ENCODE data around the gene GMCL1. TPM values are rescaled to one million over a fixed set of nuclear protein-coding genes. Genes with fewer than 3 reads are reported as not detected.

GMCL1 gene
- polyA plus RNA-seq, 4 donors: 13.6 to 34.0 (median 17.7) TPM

DNA sequence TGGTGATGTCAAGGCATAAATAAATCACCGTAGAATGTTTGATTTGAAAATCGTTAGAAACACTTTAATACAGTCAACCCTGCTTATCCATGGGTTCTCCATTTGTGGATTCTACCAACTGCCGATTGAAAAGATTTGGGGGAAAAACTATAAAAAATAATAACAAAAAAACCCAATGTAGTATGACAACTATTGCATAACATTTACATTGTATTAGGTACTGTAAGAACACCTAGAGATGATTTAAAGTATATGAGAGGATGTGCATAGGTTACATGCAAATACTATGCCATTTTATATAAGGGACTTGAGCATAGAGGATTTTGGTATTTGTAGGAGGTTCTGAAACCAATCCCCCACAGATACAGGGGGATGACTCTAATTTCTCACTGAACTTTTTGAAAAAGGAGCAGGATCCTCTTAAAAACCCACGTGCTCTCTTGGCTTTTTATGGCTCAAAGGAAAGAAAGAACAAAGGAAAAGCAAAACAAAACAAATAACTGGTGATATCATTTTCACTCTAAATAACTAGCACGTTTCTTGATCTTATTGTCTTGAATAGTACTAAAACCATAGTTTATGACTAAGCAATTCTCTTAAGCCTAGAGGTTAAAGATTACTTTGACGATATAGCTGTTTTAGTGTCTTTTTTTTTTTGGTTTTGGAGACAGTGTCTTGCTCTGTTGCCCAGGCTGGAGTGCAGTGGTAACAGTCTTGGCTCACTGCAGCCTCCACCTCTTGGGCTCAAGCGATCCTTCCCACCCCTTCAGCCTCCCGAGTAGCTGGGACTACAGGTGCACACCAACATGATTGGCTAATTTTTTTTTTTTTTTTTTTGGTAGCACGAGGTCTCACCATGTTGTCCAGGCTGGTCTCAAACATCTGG is 17.0 kb downstream of the GMCL1 start:
- peaks cover 2 to 31% (median 25%) of the 10 kb centered on the region in 3 donors for H3K36me3 ChIP-seq (ENCODE audit: control insufficient read depth in 3 of 3, insufficient read depth in 2 of 3, low read depth in 1 of 3, low read length in 3 of 3)

DNA sequence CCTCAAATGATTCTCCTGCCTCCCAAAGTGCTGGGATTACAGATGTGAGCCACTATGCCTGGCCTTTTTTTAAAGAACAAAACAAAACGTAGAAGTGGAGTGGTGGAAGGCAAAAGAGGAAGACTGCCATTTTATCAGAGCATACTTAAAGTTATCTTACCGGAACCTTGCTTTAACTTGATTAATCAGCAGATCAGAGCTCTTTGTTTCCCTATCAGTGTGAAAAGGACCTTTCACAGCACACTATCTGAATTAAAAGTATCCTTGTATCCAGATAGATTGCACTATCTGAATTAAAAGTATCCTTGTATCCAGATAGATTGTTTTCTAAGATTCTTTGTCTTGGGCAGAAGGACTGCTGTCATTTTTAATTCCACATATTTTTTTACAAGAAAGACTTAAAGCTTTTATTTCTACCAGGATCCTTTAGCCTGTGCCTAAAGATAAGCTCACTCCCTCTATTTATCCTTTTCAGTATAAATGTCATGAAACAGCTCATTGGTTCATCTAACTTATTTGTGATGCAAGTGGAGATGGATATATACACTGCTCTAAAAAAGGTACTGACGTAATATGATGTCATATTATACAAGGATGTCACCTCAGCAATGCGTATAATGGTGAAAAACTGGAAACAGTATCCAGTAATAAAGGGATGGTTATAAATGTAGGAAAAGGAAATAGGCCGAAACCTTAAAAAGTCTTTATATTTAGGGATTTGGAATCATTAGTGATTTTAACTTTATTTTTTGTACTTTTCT is 17.8 kb downstream of the GMCL1 start:
- Histone ChIP-seq H3K9me3 (ENCODE audit: control insufficient read depth in 2 of 2, insufficient read depth in 1 of 2, low read depth in 1 of 2, low read length in 1 of 2) (no peaks in the 10 kb centered on the region), H3K27ac (ENCODE audit: low read depth in 1 of 3, low read length in 2 of 3) (no peak overlapping the region), H3K4me1 (ENCODE audit: control insufficient read depth in 3 of 3, insufficient read depth in 2 of 3, low read depth in 1 of 3, low read length in 2 of 3) (no peaks in the 10 kb centered on the region), H3K27me3 (ENCODE audit: control insufficient read depth in 3 of 3, insufficient read depth in 3 of 3, low read length in 3 of 3) (no peaks in the 10 kb centered on the region), H3K36me3 (ENCODE audit: control insufficient read depth in 3 of 3, insufficient read depth in 2 of 3, low read depth in 1 of 3, low read length in 3 of 3) (peaks cover 2 to 35% (median 26%) of the 10 kb centered on the region in 3 donors), H3K4me3 (ENCODE audit: low read depth in 1 of 3, low read length in 3 of 3) (no peak overlapping the region)
- DNase-seq (no peak), FAIRE-seq (no peak)
- 93 to 98% (median 97%) methylated on average over 5 of the region's 5 CpGs for WGBS, 3 donors

More for the DNA sequence above, 17.0 kb downstream of the GMCL1 start:
- Histone ChIP-seq H3K4me3 (ENCODE audit: low read depth in 1 of 3, low read length in 3 of 3) (no peak overlapping the region), H3K4me1 (ENCODE audit: control insufficient read depth in 3 of 3, insufficient read depth in 2 of 3, low read depth in 1 of 3, low read length in 2 of 3) (no peaks in the 10 kb centered on the region), H3K9me3 (ENCODE audit: control insufficient read depth in 2 of 2, insufficient read depth in 1 of 2, low read depth in 1 of 2, low read length in 1 of 2) (no peaks in the 10 kb centered on the region), H3K27ac (ENCODE audit: low read depth in 1 of 3, low read length in 2 of 3) (no peak overlapping the region), H3K27me3 (ENCODE audit: control insufficient read depth in 3 of 3, insufficient read depth in 3 of 3, low read length in 3 of 3) (no peaks in the 10 kb centered on the region)
- 75 to 80% (median 76%) methylated on average over 9 of the region's 9 CpGs for WGBS, 3 donors
- DNase-seq: no peak
- FAIRE-seq: no peak

DNA sequence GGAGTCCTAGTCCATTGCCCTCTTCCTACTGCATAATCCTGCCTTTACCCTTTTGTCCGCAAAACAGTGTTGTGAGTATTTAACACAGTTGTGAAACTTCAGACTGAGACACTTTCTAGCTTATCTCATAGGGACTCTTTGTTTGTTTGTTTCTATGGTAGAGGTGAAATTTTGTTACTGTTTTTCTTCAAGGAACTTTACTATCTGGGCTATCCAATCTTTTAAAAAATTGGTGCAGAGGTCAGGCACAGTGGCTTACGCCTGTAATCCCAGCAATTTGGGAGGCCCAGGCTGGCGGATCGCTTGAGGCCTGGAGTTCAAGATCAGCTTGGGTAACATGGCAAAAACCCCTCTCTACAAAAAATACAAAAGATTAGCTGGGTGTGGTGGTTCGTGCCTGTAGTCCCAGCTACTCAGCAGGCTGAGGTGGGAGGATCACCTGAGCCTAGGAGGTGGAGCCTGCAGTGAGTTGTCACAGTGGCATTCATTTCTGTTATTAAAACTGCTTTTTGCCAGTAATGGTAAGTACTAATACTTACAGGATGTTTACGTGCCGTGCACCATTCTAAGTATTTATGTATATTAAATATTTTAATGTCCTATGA is 18.8 kb downstream of the GMCL1 start:
- Histone ChIP-seq H3K36me3 (ENCODE audit: control insufficient read depth in 3 of 3, insufficient read depth in 2 of 3, low read depth in 1 of 3, low read length in 3 of 3) (peaks cover 2 to 39% (median 26%) of the 10 kb centered on the region in 3 donors), H3K9me3 (ENCODE audit: control insufficient read depth in 2 of 2, insufficient read depth in 1 of 2, low read depth in 1 of 2, low read length in 1 of 2) (no peaks in the 10 kb centered on the region), H3K4me3 (ENCODE audit: low read depth in 1 of 3, low read length in 3 of 3) (no peak overlapping the region), H3K27me3 (ENCODE audit: control insufficient read depth in 3 of 3, insufficient read depth in 3 of 3, low read length in 3 of 3) (no peaks in the 10 kb centered on the region), H3K4me1 (ENCODE audit: control insufficient read depth in 3 of 3, insufficient read depth in 2 of 3, low read depth in 1 of 3, low read length in 2 of 3) (no peaks in the 10 kb centered on the region), H3K27ac (ENCODE audit: low read depth in 1 of 3, low read length in 2 of 3) (no peak overlapping the region)
- DNase-seq (no peak), FAIRE-seq (no peak)
- WGBS, 3 donors: 89 to 92% (median 89%) methylated on average over 7 of the region's 7 CpGs

DNA sequence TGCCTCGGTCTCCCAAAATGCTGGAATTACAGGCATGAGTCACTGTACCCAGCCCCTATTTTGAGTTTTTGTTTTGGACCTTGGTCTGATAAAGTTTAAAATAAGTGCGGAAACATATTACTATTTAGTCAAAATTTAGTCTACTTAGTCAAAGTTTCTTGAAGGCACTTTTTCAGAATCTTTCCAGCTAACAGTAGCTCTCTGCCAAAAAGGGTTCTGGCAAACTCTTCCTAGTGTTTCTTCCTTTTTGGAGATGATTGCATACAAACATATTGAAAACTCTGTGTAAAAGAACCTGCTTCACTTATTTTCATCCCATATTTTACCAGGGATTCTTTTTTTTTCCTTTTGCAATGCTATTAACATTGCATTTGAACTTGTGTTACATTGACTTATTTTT is 28.8 kb downstream of the GMCL1 start:
- peaks cover 0 to 22% (median 2%) of the 10 kb centered on the region in 3 donors for H3K36me3 ChIP-seq (ENCODE audit: control insufficient read depth in 3 of 3, insufficient read depth in 2 of 3, low read depth in 1 of 3, low read length in 3 of 3)

DNA sequence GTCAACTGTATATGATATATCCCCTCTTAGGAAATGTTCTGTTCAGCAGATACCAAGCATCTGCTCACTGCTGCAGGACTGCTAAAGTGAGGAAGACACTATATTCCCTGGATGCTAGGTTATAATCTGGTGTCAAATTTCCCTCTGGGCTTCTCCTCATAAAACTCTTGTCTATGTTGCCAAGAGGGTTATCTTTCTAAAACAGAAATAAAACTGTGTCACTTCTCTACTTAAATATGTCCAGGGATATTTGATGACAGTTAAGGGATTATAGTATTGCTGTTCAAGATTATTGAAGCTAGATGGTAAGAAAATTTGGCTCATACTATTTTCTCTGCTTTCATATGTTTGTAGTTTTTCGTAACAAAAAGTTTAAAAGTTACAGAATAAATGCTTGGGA is 33.8 kb downstream of the GMCL1 start:
- no peaks in the 10 kb centered on the region for H3K4me1 ChIP-seq (ENCODE audit: control insufficient read depth in 3 of 3, insufficient read depth in 2 of 3, low read depth in 1 of 3, low read length in 2 of 3)
- H3K27ac ChIP-seq (ENCODE audit: low read depth in 1 of 3, low read length in 2 of 3): no peak overlapping the region
- no peaks in the 10 kb centered on the region for H3K9me3 ChIP-seq (ENCODE audit: control insufficient read depth in 2 of 2, insufficient read depth in 1 of 2, low read depth in 1 of 2, low read length in 1 of 2)
- DNase-seq (no peak), FAIRE-seq (no peak)
- WGBS, 3 donors: 94 to 98% (median 97%) methylated on average over 1 of the region's 1 CpG
- H3K27me3 ChIP-seq (ENCODE audit: control insufficient read depth in 3 of 3, insufficient read depth in 3 of 3, low read length in 3 of 3): no peaks in the 10 kb centered on the region
- H3K4me3 ChIP-seq (ENCODE audit: low read depth in 1 of 3, low read length in 3 of 3): no peak overlapping the region
- peaks cover 10 to 36% (median 11%) of the 10 kb centered on the region in 3 donors for H3K36me3 ChIP-seq (ENCODE audit: control insufficient read depth in 3 of 3, insufficient read depth in 2 of 3, low read depth in 1 of 3, low read length in 3 of 3)

More for the DNA sequence above, 28.8 kb downstream of the GMCL1 start:
- DNase-seq (no peak), FAIRE-seq (no peak)
- Histone ChIP-seq H3K9me3 (ENCODE audit: control insufficient read depth in 2 of 2, insufficient read depth in 1 of 2, low read depth in 1 of 2, low read length in 1 of 2) (no peaks in the 10 kb centered on the region), H3K27me3 (ENCODE audit: control insufficient read depth in 3 of 3, insufficient read depth in 3 of 3, low read length in 3 of 3) (no peaks in the 10 kb centered on the region), H3K4me1 (ENCODE audit: control insufficient read depth in 3 of 3, insufficient read depth in 2 of 3, low read depth in 1 of 3, low read length in 2 of 3) (no peaks in the 10 kb centered on the region), H3K27ac (ENCODE audit: low read depth in 1 of 3, low read length in 2 of 3) (no peak overlapping the region), H3K4me3 (ENCODE audit: low read depth in 1 of 3, low read length in 3 of 3) (no peak overlapping the region)
- whole genome bisulfite sequencing, 3 donors: 97 to 98% (median 98%) methylated on average over 2 of the region's 2 CpGs

DNA sequence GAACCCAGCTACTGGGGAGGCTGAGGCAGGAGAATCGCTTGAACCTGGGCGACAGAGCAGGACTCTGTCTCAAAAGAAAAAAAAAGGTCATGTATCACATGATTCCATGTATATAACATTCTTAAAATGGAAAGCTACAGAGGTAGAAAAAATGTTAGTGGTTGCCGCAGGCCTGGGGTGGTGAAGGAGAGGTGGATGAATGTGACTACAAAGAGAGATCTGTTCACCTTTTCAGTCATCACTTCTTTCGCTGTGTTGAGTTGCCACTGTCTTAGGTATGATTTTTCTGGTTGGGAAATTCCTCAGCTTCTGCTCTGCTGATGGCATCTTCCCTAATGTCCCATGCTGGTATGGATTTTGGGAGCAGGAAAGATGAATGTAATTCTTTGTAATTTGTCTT is 59.0 kb downstream of the GMCL1 start:
- no peak overlapping the region for H3K4me3 ChIP-seq (ENCODE audit: low read depth in 1 of 3, low read length in 3 of 3)
- WGBS, 3 donors: 95 to 98% (median 97%) methylated on average over 4 of the region's 4 CpGs
- H3K9me3 ChIP-seq (ENCODE audit: control insufficient read depth in 2 of 2, insufficient read depth in 1 of 2, low read depth in 1 of 2, low read length in 1 of 2): peaks cover 0 to 4% of the 10 kb centered on the region in 2 donors
- no peaks in the 10 kb centered on the region for H3K27me3 ChIP-seq (ENCODE audit: control insufficient read depth in 3 of 3, insufficient read depth in 3 of 3, low read length in 3 of 3)
- no peaks in the 10 kb centered on the region for H3K36me3 ChIP-seq (ENCODE audit: control insufficient read depth in 3 of 3, insufficient read depth in 2 of 3, low read depth in 1 of 3, low read length in 3 of 3)
- FAIRE-seq: no peak
- no peak overlapping the region for H3K27ac ChIP-seq (ENCODE audit: low read depth in 1 of 3, low read length in 2 of 3)
- H3K4me1 ChIP-seq (ENCODE audit: control insufficient read depth in 3 of 3, insufficient read depth in 2 of 3, low read depth in 1 of 3, low read length in 2 of 3): peaks cover 0 to 2% (median 0%) of the 10 kb centered on the region in 3 donors
- DNase-seq: no peak

DNA sequence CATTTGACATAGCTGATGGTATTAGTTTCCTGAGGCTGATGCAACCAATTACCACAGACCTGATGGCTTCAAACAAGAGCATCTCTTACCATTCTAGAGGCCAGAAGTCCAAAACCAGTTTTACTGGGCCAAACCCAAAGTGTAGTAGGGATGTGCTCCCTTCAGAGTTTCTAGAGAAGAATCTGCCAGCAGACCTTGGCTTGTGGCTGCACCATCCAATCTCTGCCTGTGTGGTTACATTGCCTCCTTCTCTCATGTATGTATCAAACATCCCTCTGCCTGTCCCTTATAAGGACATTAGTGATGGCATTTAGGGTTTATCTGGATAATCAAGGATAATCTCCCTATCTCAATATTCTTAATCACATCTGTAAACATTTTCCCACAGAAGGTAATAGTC is 59.8 kb downstream of the GMCL1 start:
- DNase-seq: no peak
- H3K36me3 ChIP-seq (ENCODE audit: control insufficient read depth in 3 of 3, insufficient read depth in 2 of 3, low read depth in 1 of 3, low read length in 3 of 3): no peaks in the 10 kb centered on the region
- FAIRE-seq: no peak
- peaks cover 0 to 4% of the 10 kb centered on the region in 2 donors for H3K9me3 ChIP-seq (ENCODE audit: control insufficient read depth in 2 of 2, insufficient read depth in 1 of 2, low read depth in 1 of 2, low read length in 1 of 2)
- no peak overlapping the region for H3K4me3 ChIP-seq (ENCODE audit: low read depth in 1 of 3, low read length in 3 of 3)
- H3K27me3 ChIP-seq (ENCODE audit: control insufficient read depth in 3 of 3, insufficient read depth in 3 of 3, low read length in 3 of 3): no peaks in the 10 kb centered on the region
- H3K27ac ChIP-seq (ENCODE audit: low read depth in 1 of 3, low read length in 2 of 3): no peak overlapping the region
- peaks cover 0 to 2% (median 0%) of the 10 kb centered on the region in 3 donors for H3K4me1 ChIP-seq (ENCODE audit: control insufficient read depth in 3 of 3, insufficient read depth in 2 of 3, low read depth in 1 of 3, low read length in 2 of 3)

DNA sequence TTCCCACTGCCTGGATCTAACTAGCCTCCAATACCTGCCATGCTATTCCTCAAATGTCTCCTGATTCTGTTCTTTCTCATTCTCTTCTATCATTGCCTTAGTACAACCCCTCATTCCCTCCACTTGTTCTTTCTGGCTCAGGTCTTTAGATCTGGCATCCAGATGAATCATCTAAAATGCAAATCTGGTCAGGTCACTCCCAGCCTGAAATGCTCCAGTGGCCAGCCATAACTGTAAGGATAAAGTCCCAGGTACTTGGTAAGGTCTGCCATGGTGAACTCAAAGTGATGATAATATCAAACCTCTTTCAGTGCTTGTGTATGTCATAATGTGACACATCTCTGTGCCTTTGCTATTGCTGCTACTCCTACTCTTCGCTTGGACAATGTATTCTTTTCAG is 61.4 kb downstream of the GMCL1 start:
- H3K27me3 ChIP-seq (ENCODE audit: control insufficient read depth in 3 of 3, insufficient read depth in 3 of 3, low read length in 3 of 3): no peaks in the 10 kb centered on the region
- DNase-seq: no peak
- peaks cover 0 to 3% (median 0%) of the 10 kb centered on the region in 3 donors for H3K36me3 ChIP-seq (ENCODE audit: control insufficient read depth in 3 of 3, insufficient read depth in 2 of 3, low read depth in 1 of 3, low read length in 3 of 3)
- H3K27ac ChIP-seq (ENCODE audit: low read depth in 1 of 3, low read length in 2 of 3): no peak overlapping the region
- no peak overlapping the region for H3K4me3 ChIP-seq (ENCODE audit: low read depth in 1 of 3, low read length in 3 of 3)
- no peak for FAIRE-seq
- WGBS, 3 donors: 43 to 88% (median 51%) methylated on average over 1 of the region's 1 CpG
- H3K9me3 ChIP-seq (ENCODE audit: control insufficient read depth in 2 of 2, insufficient read depth in 1 of 2, low read depth in 1 of 2, low read length in 1 of 2): peaks cover 0 to 4% of the 10 kb centered on the region in 2 donors
- H3K4me1 ChIP-seq (ENCODE audit: control insufficient read depth in 3 of 3, insufficient read depth in 2 of 3, low read depth in 1 of 3, low read length in 2 of 3): peaks cover 0 to 2% (median 0%) of the 10 kb centered on the region in 3 donors
